GM19351 (cell line): Measurements from ENCODE around the gene BCL11B.
"Not testable (repeated sequence)": the region's sequence is repeated elsewhere in the genome, so short reads cannot be mapped to it uniquely, and the experiment has no call there.

Experiments used
- ATAC-seq: cut with Tn5 transposase; IDR thresholded peaks from one replicate; pipeline ENCODE4 v1.9.1; 2021; ENCODE audit warnings: mild to moderate bottlenecking, moderate library complexity; ENCODE audit not compliant: unreplicated experiment

BCL11B gene

DNA sequence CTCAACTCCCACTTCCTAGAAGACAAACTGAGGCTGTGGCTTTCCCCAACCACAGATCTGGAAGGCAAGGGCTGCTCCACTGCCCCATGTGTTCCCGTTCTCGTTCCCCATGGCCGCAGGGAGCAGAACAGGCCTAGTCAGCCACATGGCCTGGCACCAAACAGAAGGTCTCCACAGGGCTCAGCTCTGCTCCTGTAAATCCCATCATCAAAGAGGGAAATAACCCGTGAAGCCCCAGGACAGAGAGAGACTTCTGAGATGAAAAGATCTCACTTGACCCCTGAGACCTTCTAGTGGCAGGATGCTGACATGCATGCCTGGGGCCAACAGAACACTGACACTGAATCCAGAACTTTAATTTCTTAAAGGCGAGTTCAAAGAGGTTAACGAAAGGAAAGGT lies 68.9 kb downstream of the BCL11B start:
- ATAC-seq: no peak

DNA sequence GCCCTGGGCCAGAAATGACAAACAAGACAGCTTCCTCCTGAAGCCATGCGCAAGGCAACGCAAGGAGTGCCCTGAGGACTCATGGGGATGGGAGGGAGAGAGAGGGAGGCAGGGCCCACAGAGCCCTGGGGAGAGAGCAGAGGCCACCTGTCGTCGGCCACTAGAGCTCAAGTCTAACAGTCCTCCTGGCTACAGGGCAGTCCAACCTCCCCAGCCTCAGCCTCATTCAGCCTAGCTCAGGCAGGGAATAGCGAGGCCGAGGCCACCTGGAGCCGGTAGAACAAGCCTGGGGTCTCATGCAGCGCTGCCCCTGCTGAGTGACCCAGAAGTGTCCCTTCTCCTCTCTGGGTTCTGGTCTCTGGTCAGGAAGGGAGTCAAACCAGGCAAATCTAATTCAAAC lies 69.5 kb downstream of the BCL11B start:
- no peak for ATAC-seq

DNA sequence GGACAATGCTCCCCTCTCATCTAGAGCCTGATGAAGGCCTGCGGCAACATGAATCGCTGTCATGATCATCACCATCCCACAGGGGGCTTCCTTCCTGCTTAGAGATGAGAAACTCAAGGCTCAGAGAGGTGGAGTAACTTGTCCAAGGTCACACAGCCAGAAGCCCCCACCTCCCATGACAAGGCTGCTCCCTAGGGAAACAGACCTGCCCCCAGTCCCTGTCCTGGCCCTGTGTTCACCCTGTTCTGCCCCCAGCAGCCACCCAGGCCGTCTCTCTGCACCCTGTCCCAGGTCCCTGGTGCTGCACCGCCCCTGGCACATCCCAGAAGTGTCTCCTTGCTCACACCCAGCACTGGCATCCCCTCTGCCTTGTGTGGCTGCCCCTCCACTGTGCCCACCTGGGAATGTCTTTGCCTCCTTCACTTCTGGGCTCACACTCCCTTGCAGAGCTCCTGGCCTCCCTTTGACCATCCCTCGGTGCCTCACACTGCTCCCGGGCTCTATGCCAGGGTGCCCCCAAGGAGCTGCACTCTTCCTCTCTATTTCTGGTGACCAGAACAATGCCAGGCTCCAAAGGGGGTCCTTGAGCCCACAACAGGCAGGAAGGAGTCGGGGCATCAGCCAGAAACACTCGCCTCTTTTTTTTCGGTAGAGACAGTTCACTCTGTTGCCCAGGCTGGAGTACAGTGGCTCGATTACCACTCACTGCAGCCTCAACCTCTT lies 70.5 kb downstream of the BCL11B start:
- no peak for ATAC-seq

DNA sequence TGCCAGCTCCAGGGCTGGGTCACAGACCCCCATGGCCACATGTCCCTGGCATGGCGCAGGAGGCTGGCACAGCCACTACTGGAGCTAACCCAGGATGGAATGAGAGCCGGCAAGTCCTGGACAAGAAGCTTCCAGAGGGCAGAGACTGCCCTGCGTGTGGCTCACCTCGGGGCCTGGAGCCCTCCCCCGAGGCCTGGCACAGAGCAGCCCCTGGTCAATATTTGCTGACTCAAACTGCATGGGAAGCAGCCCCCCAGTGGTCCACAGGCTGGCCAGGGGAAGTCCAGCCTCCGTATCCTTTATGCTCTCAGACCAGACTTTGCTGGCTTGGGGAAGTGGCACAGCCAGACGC lies 71.4 kb downstream of the BCL11B start:
- ATAC-seq: no peak

DNA sequence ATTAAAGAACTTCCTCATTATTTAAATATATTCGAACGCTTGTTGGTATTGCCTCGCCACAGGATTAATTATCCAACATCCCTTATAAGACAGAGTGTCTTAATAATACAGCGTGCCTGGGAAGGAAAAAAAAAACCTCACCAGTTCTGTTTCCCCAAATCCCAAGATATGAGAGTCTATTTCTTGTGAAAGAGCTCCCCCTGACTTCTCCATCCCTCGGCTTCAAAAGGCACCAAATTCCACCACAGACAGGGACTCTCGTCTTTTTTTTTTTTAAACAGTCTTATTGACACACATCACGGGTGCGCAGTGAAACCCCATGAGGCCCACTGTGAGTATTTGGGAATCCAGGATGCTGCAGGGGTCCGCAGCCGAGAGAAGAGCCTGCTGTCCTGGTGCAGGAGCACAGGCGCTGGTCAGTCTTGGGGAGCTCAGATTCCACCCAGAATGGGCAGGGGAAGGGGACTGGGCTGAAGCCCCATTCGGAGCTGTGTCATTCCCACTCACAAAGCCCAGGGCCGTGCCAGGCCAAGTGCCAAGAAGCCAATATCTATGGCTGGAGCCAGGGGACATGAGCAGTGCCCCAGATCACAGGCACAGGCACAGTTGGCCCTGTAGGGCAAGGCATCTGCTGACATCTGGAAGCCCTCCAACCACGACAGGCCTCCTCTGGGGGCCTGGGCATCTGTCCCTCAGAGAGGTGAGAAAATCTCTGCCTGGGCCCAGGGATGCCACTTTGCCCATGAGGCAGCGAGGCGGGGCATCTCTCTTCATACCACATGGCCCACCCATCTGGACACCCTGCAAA lies 71.9 kb downstream of the BCL11B start:
- no peak for ATAC-seq

DNA sequence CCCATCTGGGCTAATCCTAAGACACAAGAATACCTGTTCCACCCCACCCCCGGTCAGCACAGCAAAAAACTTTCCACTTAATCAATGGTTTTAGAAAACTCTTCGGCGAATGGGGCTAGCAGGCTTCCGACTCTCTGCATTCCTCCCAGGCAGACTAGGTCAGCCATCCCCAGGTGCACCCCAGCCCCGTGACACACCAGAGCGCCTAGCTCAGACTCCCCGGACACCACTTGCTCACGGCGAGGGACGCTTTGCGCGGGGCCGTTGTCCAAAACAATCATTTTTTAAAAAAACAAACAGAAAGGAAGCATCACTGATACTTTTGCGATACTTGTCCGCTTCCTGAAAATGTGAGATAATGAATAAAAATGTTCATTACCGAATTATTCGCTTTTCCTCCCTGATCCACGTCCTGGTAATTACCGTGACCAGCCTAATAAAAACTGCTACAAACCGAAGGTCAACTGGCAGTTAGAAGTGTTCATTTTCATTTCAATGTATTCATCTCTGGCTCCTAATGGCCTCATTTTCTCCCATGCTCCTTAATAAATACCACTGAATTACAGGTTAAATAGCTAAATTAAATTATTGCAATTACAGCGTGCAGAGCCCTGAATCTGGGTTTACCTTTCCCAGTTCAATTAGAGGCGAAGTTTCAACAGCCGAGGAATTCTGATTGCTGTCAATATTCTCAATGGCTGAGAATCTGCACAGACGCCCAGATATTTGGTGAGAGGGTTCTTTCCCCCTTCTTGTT lies 73.1 kb downstream of the BCL11B start:
- ATAC-seq: no peak

DNA sequence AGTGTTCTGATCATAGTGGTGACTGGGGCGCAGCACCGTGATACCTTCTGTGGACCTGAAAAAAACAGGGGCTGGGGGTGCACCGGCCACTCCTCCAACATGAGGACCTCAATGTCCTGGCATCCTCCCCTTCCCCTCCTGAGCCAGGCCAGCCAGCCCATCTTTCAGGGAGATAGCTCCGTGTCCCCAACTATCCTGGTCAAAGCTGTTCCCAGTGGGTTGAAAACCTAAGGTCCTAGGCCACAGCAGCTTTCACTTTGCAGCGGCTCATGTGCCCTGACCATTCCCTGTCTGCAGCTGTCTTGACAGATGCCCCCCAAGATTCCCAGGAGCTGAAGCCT lies 75.7 kb downstream of the BCL11B start:
- ATAC-seq: no peak

DNA sequence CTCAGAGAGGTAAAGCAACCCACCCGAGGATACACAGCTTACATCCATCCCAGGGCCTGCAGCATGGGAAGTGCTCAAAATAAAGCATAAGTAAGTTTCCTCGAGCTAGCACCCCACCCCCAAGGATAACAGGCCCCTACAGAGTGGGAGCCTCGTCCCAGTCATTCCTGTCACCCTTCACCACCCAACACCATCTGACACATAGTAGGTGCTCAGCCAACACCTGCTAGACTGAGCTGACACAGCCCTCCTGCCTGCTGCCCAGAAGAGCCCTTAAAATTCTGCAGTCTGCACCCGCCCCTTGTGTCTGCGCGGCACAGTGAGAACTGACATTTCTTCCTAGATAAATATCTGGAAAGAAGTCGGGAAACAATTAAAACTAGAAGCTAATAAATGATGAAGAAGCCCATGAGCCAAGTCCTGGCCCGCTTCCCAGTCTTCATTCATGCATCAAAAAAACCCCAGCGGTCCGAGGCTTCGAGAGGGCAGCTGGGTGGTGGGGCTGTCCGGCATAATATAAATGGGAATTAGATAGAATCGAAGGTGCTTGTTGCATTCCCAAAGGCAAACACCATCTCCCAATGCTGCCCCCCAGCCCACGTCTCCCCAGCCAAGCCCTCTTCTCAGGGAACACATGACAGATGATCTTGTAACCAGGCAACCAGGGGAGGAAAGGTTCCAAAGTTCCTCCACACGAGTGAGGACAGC lies 76.2 kb downstream of the BCL11B start:
- ATAC-seq: no peak

DNA sequence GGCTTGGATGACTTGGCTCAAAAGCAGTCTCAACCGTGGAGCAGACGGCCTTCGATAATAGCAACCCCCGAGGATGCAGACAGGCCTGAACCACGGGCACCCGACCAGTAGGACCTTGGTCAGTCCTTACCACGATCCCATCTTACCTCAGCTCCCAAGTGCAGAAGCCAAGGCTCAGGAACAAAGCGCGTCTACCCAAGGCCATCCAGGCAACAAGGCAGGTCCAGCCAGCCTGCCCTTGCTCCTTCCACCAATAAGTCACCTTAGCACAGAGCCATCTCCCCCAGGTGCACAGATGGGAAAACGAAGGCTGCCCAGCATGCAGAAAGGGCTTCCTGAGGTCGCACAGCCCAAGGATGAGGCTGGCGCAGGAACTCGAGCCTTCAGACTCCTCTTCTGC lies 77.3 kb downstream of the BCL11B start:
- no peak for ATAC-seq

DNA sequence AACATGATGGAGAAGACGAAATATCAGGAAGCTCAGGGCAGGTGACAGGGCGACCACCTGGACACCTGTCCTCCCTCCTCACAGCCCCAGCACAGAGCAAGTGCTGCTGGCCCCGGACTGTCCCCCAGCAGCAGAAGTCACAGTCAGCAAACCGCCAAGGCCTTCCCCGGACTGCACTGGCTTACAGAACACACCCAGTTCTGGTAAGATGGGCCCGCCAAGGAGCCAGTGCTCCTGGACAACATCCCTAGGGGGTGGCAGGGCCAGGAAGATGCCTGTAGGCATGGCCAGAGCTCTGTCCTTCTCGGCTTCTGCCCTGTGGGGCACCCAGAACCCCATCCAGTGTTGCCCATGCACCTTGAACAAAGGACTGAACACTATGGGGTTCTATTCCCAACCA lies 77.9 kb downstream of the BCL11B start:
- ATAC-seq: no peak

DNA sequence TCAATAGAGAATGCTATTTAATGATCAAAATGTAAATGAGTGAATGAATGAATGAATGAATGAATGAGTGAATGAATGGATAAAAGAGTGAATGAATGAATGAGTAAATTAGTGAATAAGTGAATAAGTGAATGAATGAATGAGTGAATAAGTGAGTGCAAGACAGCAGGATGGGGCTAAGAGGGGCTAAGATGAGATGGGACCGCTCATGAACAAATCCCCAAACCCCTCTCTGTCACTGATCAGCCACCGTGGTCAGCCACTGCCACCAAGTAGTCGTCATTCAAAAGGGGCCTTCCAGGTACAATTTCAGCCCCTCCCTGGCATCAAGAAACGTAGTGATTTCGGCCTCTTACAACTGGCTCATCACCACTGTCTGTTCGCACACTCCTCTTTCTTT lies 79.2 kb downstream of the BCL11B start:
- ATAC-seq: no peak

DNA sequence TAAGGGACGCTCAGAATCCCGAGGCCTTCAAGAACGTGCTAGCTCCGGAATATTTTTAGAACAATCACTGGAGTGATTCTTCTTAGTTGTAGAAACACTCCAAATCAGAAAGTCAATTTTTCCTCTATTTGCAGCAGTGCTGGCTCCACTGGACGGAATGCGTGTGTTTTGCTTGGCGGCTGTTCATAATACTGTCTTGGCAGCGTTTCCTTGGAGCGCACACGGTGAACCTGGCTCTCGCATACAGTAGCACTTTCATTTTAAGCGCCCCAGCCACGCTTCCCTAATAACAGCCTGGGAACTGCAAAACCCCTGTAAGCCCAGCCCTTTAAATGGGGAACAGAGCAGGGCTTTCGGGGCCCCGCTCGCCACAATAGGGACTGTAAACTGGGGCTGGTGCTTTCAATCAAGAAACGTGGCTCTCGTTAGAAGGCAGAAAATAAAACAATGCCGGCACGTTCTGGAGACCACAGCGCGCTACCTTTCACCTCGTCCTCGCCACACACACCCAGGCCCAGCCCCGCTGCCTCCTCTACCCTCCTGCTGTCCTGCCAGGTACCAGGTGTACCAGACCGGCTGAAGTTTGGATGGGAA lies 79.9 kb downstream of the BCL11B start:
- no peak for ATAC-seq

DNA sequence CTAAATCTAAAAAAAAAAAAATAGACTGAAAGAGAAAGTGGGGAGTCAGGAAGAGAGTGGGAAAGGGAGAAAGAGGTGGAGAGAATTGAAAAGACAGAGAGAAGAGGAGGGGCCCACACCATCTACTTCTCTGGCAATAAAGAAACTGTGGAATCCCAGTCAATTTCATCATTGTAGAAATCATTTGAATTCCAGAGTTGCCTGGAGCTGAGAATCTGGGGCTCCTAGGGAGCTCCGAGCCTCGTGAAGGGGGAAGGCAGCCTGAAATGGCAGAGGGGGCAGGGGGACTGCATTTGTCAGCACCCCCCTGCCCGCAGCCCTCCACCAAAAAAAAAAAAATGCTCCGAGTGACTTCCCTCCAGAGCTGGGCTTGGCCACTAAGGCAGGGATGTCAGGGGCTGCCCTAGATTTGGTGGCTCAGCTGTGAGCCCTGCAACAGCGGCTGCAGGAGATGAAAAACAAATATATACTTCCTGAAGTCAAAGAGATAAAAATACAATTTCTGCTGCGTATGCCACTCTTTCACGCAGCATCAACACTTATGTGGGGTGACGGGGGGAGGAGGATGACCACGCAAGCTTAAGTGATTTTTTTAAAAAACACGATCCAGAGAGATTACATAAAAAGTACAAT lies 80.5 kb downstream of the BCL11B start:
- no peak for ATAC-seq

DNA sequence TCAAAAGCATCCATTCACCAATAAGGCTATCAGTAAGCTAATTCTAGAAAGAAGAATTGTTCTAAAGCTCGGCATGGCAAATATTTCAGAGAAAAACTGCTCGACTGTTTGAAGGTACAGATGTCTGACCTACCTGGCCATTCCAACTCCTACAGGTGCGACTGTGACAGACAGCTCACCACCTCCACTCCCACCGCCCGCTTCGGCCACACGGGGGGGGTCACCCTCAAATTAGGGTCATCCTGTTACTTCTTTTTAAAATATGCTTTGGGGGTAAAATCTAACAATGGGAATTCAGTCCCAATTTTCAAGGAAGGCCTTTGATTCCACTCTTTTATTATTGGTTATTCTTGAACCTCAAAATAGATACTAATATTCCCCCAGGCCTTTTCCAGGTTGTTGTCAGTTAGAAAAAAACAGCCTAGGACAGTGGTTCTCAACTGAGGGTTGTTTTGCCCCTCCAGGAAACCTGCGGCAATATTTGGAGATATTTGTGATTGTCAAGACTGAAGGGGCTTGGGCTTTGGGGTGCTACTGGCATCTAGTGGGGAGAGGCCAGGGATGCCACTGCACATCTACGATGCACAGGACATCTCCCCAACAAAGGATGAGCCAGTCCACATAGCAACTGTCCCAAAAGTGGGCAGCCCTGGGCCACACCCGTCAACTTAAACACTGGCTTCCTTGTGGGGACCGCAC lies 81.2 kb downstream of the BCL11B start:
- ATAC-seq: no peak

DNA sequence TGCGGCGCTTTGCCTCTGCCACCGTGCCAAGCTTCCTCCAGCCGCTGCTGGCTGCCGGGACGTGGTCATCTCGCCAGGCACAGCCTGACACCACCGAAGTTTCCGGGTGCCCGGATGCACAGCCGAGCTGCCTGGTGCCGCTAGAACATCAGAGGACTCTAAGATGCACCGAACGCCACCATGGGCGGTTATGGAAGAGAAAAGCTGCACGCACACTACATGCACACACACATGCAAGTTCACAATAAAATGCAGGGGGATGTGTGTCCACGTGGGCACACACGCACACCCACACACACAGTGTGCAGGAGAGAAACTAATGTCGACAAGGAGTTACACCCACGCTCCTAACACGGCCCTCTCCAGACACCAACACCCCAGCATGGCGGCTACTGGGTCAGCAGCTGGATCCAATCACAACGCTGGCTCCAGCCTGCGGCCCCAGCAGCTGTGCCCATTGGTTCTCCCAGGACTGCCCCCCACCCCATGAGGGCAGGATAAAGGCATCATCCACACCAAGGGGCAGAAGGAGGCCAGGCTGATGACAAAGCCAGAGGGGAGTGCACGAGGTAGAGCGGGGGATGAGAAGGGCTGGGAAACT lies 82.7 kb downstream of the BCL11B start:
- ATAC-seq: no peak

DNA sequence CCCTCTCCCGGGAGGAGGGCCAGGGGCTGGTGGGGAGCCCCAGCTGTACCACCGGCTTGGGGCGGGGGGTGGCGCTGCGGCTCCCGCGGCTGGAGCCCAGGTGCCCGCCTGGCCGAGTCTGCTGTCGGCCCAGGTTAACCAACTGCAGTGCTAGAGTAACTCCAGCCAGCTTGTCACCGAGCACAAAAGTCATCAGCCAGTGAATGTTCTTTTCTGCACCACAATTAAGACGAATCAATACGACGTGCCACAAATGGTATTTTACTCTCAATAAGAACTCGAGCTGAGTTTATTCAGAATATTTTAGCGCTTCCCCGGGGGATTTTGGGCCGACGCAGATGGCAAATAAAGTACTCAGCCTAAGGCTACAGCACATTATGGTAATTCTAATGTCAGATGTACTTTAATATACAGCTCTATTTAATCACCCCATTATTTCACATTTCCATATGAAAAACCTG lies 83.2 kb downstream of the BCL11B start:
- no peak for ATAC-seq

DNA sequence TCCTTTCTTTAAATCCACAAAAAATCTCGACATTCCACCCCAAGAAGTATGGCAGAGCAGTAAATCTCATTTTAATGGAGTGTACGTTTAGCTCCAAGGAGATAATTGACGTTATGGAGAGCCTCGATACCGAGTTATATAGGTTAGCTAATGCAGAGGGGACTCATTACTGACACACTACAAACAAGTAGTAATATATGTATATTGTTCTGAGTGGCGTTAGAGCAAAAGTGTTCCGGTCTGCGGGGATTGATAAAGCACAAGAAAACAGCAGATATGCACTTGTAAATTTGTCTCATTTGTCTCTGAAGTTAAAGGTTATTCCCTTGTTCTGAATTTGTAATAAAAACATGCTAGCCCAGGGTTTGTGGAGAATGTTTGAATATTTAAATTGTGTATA lies 84.1 kb downstream of the BCL11B start:
- no peak for ATAC-seq

DNA sequence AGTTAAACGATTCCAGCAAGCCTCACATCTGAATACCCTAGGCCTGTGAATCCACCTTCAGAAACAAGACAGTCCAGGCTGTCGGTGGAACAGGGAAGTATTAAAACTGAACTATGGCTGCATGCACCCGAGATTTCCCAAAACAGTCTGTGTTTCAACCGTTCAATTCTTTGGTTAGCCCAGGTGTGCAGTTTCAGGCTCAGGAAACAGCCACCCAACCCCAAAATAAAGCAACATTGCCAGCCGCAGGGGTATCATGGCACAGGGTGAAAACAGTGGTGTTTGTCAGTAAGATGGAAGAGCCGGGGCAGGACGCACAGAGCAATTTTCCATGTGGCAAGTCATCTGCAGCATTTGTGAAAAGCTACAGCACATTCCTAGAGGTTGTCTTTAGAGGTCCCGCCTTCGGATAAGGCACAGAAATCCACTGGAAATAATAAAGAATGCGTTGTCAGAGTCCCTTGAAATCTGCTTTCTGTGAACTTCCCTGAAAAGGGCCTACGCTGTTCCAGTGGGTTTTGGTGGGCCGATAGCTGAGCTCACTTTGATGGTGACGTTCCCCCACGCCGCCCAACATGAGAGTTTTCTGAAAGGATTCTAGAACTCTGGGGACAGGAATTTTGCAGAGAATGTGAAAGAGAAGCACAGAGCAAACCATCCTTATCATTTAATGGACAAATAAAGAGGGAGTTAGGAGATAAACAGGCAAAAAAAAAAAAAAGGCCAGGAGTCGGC lies 84.9 kb downstream of the BCL11B start:
- ATAC-seq: no peak

DNA sequence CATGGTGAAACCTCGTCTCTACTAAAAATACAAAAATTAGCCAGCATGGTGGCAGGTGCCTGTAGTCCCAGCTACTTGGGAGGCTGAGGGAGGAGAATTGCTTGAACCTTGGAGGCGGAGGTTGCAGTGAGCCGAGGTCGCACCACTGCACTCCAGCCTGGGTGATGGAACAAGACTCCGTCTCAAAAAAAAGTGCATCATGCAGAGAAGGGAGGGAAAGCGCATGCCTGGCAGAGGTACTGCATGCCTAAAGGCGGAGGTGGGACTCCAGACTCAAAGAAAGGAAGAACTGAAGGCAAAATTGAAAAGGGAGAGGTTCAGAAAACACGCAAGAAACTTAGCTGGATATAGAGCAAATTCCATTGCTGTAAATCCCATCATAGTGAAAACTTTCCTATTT lies 85.7 kb downstream of the BCL11B start:
- not testable (repeated sequence) for ATAC-seq
